Adrenal gland (tissue), 12 donors: ENCODE data around the gene G2E3. TPM values are rescaled to one million over a fixed set of nuclear protein-coding genes. Genes with fewer than 3 reads are reported as not detected.
"Not testable (repeated sequence)": the region's sequence is repeated elsewhere in the genome, so short reads cannot be mapped to it uniquely, and the experiment has no call there.

Experiments used
- DNase-seq, 7 donors: peaks; one replicate each; pipeline ENCODE4 v3.0.0-alpha.2; 2019 to 2020
- H3K27ac ChIP-seq, 5 donors: fragments of 200-600 bp; sonication (generic) in 4 of 5; 1 replicate in 3 of 5; 2 replicates in 2 of 5; pipeline versions ENCODE4 v1.5.1 to v1.8.0; 2016 to 2020; ENCODE audit warnings: mild to moderate bottlenecking in 1 of 5
- H3K27me3 ChIP-seq: fragments of 200-600 bp; 2 replicates; pipeline ENCODE4 v1.8.0; 2021
- H3K36me3 ChIP-seq, 2 donors: fragments of 200-600 bp; replicated peaks in 1 of 2; 1 replicate in 1 of 2; 2 replicates in 1 of 2; pipeline versions ENCODE4 v1.5.1 to v1.8.0; 2018 to 2022
- H3K4me1 ChIP-seq, 2 donors: fragments of 200-600 bp; replicated peaks in 1 of 2; 1 replicate in 1 of 2; 2 replicates in 1 of 2; pipeline versions ENCODE4 v1.5.1 to v1.8.0; 2018 to 2021
- H3K4me3 ChIP-seq, 4 donors: fragments of 200-600 bp; sonication (generic) in 3 of 4; one replicate each; pipeline ENCODE4 v1.5.1; 2016 to 2018
- H3K9me3 ChIP-seq, 3 donors: fragments of 200-600 bp; sonication (generic) in 1 of 3; replicated peaks in 1 of 3; 1 replicate in 2 of 3; 2 replicates in 1 of 3; pipeline versions ENCODE4 v1.5.1 to v1.8.0; 2016 to 2021
- CTCF ChIP-seq, 6 experiments: fragments of 450-650 bp in 4 of 6; fragments of 200-600 bp in 2 of 6; sonication (generic) in 1 of 6; IDR thresholded peaks; 1 replicate in 5 of 6; 2 replicates in 1 of 6; pipeline versions ENCODE4 v1.5.1 to v1.8.0; 2016 to 2021; ENCODE audit warnings: antibody characterized with exemption in 6 of 6, mild to moderate bottlenecking in 2 of 6, moderate library complexity in 1 of 6
- POLR2A ChIP-seq, 2 donors: fragments of 450-650 bp; IDR thresholded peaks; one replicate each; pipeline ENCODE4 v1.6.1; 2017; ENCODE audit warnings: antibody characterized with exemption in 2 of 2, mild to moderate bottlenecking in 2 of 2, moderate library complexity in 1 of 2
- WGBS, 4 donors: extraction: QIAGEN DNeasy Blood & Tissue Kit in 2 of 4; methylation state at CpG; one replicate each; pipeline versions ENCODE4 v1.1.5 to v1.1.7; 2013 to 2017; 5-methylcytosine and 5-hydroxymethylcytosine counted together
- intact Hi-C, 2 donors: fragments of 100-400 bp; cut with DNase I; formaldehyde crosslinking; loops; one replicate each; pipeline versions ENCODE4 v1.14.1 to v1.15.0; 2022 to 2023
- polyA plus RNA-seq, 3 donors: library from polyadenylated mRNA; stranded (reverse); fragments of 200-250 nt in 2 of 3; fragments of 350-450 nt in 1 of 3; fragmentation: Illumina TruSeq in 1 of 3; extraction: RNeasy Lipid Tissue Mini Kit (QIAGEN cat#74804) in 1 of 3; gene quantifications; one replicate each; pipeline ENCODE4 v1.2.3, GENCODE V29; 2013 to 2014
- total RNA-seq, 9 donors: library from RNA; depleted of rRNA in 4 of 9; stranded (reverse); fragments of >200 nt in 4 of 9; fragments of 120-200 nt in 1 of 9; fragmentation: NEBNext Ultra II Directional in 1 of 9; extraction: Animal tissue kit (Norgen Biotek cat#: 25700) in 1 of 9; gene quantifications; one replicate each; pipeline versions ENCODE4 v1.1.0 to v1.2.4, GENCODE V29; 2013 to 2023
- donor health status: healthy with polysubstance abuse.
- donor health status: Bipolar disorder and iron deficiency.
- donor health status: DM: yes; HTN: yes; CAD: no.
- donor health status: DM: no; HTN: no; CAD: no.
- donor health status: DM: no; HTN: no; CAD: no.
- donor health status: DM: yes; HTN: yes; CAD: no.

G2E3 gene
- total and polyA plus RNA-seq, 12 donors, result 2.4 to 18.4 (median 9.7) TPM

DNA sequence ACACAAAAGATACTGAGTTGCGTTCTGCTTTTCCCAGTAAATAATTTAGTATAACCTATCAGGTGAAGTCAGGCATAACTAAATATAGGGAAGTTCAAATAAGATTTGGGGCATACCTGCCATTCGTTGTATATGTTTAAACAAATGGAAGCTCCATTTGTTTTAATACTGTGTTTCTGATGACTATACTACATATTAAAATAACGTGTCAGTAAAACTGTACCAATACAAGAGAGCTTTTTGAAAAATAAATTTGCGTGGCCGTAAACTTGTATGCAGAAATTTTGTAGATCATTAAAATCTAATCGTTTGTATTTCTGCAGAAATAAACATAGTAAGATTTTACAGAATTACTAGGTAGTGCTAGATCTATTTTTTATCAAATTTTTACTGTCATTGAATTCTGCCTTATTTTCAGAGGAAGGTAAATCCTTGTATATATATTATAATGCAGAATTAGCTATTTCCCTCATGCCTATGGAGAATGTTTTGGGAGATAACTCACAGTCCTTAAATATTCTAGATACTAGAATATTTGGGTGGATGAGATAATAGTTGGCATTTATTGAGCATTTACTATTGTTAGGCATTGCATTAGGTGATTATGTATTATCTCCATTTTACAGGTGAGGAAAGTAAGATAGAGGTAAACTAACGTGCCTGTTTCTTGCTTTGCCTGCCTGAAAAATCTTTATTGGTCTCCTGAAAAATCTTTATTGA, 64.6 kb downstream of the G2E3 start:
- H3K4me1 ChIP-seq, result peaks cover 15 to 38% of the 10 kb centered on the region in 2 donors

DNA sequence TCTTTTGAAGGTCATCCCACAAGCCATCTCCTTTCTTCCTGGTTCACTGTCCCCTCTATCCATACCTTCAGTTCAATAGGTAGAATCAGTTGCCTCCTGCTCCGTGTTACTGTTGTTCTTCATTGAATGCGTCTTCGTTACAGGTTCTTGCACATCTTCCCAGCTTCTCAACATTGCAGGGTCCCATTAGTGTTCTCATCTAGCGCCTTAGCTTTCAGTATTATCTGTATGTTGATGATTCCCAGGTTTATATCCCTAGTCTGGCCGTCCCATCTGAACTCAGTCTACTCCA, 65.1 kb downstream of the G2E3 start:
- intact Hi-C loops, result no loop called here
- Histone ChIP-seq H3K4me1 (peaks cover 15 to 38% of the 10 kb centered on the region in 2 donors), H3K27me3 (no peaks in the 10 kb centered on the region), H3K36me3 (no peaks in the 10 kb centered on the region), H3K4me3 (no peak overlapping the region), H3K27ac (no peak overlapping the region), H3K9me3 (no peaks in the 10 kb centered on the region)
- WGBS, 4 donors, result 94 to 97% (median 97%) methylated on average over 5 of the region's 5 CpGs
- TF ChIP-seq CTCF (IDR thresholded peaks at IDR 0.05) (no peak), POLR2A (IDR thresholded peaks at IDR 0.05) (no peak)
- DNase-seq, result no peak

More for the DNA sequence above, 64.6 kb downstream of the G2E3 start:
- TF ChIP-seq POLR2A (IDR thresholded peaks at IDR 0.05) (no peak), CTCF (IDR thresholded peaks at IDR 0.05) (no peak)
- peak overlapping the region in 1 of 4 donors; percentile 76 for H3K4me3 ChIP-seq
- WGBS, 4 donors, result 73 to 78% (median 77%) methylated on average over 7 of the region's 7 CpGs
- intact Hi-C loops, result no loop called here
- H3K36me3 ChIP-seq, result no peaks in the 10 kb centered on the region
- H3K27ac ChIP-seq, result no peak overlapping the region
- no peaks in the 10 kb centered on the region for H3K9me3 ChIP-seq
- H3K27me3 ChIP-seq, result no peaks in the 10 kb centered on the region
- no peak for DNase-seq

DNA sequence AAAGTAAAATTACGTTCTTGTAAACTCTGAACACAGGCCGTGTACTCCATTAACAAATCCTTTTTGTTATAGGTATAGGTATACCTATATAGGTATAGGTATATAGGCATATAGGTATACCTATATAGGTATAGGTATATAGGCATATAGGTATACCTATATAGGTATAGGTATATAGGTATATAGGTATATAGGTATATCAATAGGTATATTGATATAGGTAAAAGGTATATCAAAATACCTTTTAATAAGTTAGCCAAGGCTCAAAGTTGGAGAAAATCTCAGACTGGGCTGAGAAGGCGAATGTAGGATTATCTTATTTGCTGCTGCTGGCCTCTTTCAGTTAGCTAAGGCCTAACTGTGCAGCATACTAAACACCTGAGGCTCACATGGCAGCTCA, 66.6 kb downstream of the G2E3 start:
- Histone ChIP-seq H3K4me3 (no peak overlapping the region), H3K4me1 (peaks cover 15 to 38% of the 10 kb centered on the region in 2 donors), H3K9me3 (no peaks in the 10 kb centered on the region), H3K27ac (no peak overlapping the region), H3K36me3 (peaks cover 0 to 4% of the 10 kb centered on the region in 2 donors), H3K27me3 (no peaks in the 10 kb centered on the region)
- intact Hi-C loops, result no loop called here
- no peak for DNase-seq
- WGBS, 4 donors, result 91 to 96% (median 94%) methylated on average over 3 of the region's 3 CpGs
- TF ChIP-seq CTCF (IDR thresholded peaks at IDR 0.05) (no peak), POLR2A (IDR thresholded peaks at IDR 0.05) (no peak)

- H3K4me3 ChIP-seq, H3K27me3 ChIP-seq, H3K27ac ChIP-seq, H3K9me3 ChIP-seq, intact Hi-C loops, DNase-seq: not testable (repeated sequence)
- 93 to 99% (median 97%) methylated on average over 8 of the region's 8 CpGs for WGBS, 4 donors
- H3K36me3 ChIP-seq, result peaks cover 0 to 14% of the 10 kb centered on the region in 2 donors
- peaks cover 3 to 22% of the 10 kb centered on the region in 2 donors for H3K4me1 ChIP-seq
These were observed 70.5 kb downstream of the G2E3 start for GRCh38 chr14:30629432-30629831.

DNA sequence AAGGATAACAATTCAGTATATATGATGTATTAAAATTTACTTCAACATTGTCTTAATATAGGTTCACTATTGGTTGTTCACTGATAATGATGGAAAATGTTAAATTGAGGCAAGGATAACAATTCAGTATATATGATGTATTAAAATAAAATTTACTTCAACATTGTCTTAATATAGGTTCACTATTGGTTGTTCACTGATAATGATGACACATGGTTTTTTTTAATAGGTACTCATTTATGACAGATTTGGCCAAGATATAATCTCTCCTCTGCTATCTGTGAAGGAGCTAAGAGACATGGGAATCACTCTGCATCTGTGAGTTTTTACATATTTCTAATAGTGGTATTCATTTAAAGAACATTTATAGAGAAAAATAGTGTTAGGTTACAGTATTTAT, 71.3 kb downstream of the G2E3 start:
- Histone ChIP-seq H3K4me1 (peaks cover 0 to 14% of the 10 kb centered on the region in 2 donors), H3K27me3 (no peaks in the 10 kb centered on the region), H3K4me3 (no peak overlapping the region), H3K9me3 (no peaks in the 10 kb centered on the region), H3K36me3 (peaks cover 0 to 22% of the 10 kb centered on the region in 2 donors), H3K27ac (no peak overlapping the region)
- intact Hi-C loops, result no loop called here
- DNase-seq, result no peak
- TF ChIP-seq CTCF (IDR thresholded peaks at IDR 0.05), result no peak
- TF ChIP-seq POLR2A (IDR thresholded peaks at IDR 0.05), result no peak
